ENCODE results near the gene OR2T27. TPM values are rescaled to one million over a fixed set of nuclear protein-coding genes. Genes with fewer than 3 reads are reported as not detected.
"Not testable (repeated sequence)": the region's sequence is repeated elsewhere in the genome, so short reads cannot be mapped to it uniquely, and the experiment has no call there.

Gene OR2T27
- total RNA-seq, 1 donor from 2014 or later = not detected

GRCh38 chr1:248681651-248682050 is 26.3 kb upstream of the OR2T27 start:
- Histone ChIP-seq H3K27ac (ENCODE audit: low read depth, low read length) (no peak overlapping the region), H3K27me3 (ENCODE audit: insufficient read depth, low read length) (no peaks in the 10 kb centered on the region), H3K36me3 (ENCODE audit: insufficient read depth, low read length) (no peaks in the 10 kb centered on the region), H3K79me2 (ENCODE audit: insufficient read depth, low read length) (no peaks in the 10 kb centered on the region), H3K9ac (ENCODE audit: low read length) (no peak overlapping the region), H3K4me3 (ENCODE audit: insufficient read depth, low read depth, low read length) (no peak overlapping the region), H3K4me1 (ENCODE audit: insufficient read depth, low read length) (no peaks in the 10 kb centered on the region), H2AFZ (ENCODE audit: low read depth, low read length) (no peak overlapping the region), H4K20me1 (ENCODE audit: insufficient read depth, low read length) (no peaks in the 10 kb centered on the region), H3K9me3 (ENCODE audit: insufficient read depth, low read depth, low read length) (no peaks in the 10 kb centered on the region), H3K4me2 (ENCODE audit: low read length) (no peak overlapping the region)
- Mint-ChIP-seq H3K4me3 (ENCODE audit: unreplicated experiment) (no peak overlapping the region), H3K4me1 (ENCODE audit: low read depth, unreplicated experiment) (no peaks in the 10 kb centered on the region), H3K9me3 (ENCODE audit: unreplicated experiment) (peaks cover 7% of the 10 kb centered on the region), H3K27ac (ENCODE audit: unreplicated experiment) (no peak overlapping the region), H3K27me3 (ENCODE audit: low read depth, unreplicated experiment) (no peaks in the 10 kb centered on the region), H3K36me3 (ENCODE audit: low read depth, unreplicated experiment) (no peaks in the 10 kb centered on the region)
- FAIRE-seq (no peak), DNase-seq (ENCODE audit: low read depth) (no peak)
- no peak for TF ChIP-seq CTCF (IDR thresholded peaks at IDR 0.05; ENCODE audit: insufficient read depth, low read depth, low read length)
- no peak for TF ChIP-seq EZH2 (IDR thresholded peaks at IDR 0.05; ENCODE audit: insufficient read depth, low read length)

GRCh38 chr1:248670003-248670402 is 14.7 kb upstream of the OR2T27 start:
- no peak overlapping the region for H3K9ac ChIP-seq (ENCODE audit: low read length)
- H3K4me3 ChIP-seq (ENCODE audit: insufficient read depth, low read depth, low read length) = no peak overlapping the region
- Mint-ChIP-seq H3K4me3 (ENCODE audit: unreplicated experiment) (no peak overlapping the region), H3K27me3 (ENCODE audit: low read depth, unreplicated experiment) (no peaks in the 10 kb centered on the region), H3K36me3 (ENCODE audit: low read depth, unreplicated experiment) (no peaks in the 10 kb centered on the region), H3K9me3 (ENCODE audit: unreplicated experiment) (no peaks in the 10 kb centered on the region), H3K4me1 (ENCODE audit: low read depth, unreplicated experiment) (no peaks in the 10 kb centered on the region), H3K27ac (ENCODE audit: unreplicated experiment) (no peak overlapping the region)
- H3K4me1 ChIP-seq (ENCODE audit: insufficient read depth, low read length) = no peaks in the 10 kb centered on the region
- no peaks in the 10 kb centered on the region for H3K27me3 ChIP-seq (ENCODE audit: insufficient read depth, low read length)
- FAIRE-seq (no peak), DNase-seq (ENCODE audit: low read depth) (peak; percentile 1)
- H4K20me1 ChIP-seq (ENCODE audit: insufficient read depth, low read length) = no peaks in the 10 kb centered on the region
- no peaks in the 10 kb centered on the region for H3K79me2 ChIP-seq (ENCODE audit: insufficient read depth, low read length)
- no peak overlapping the region for H2AFZ ChIP-seq (ENCODE audit: low read depth, low read length)
- H3K4me2 ChIP-seq (ENCODE audit: low read length) = no peak overlapping the region
- no peaks in the 10 kb centered on the region for H3K36me3 ChIP-seq (ENCODE audit: insufficient read depth, low read length)
- H3K27ac ChIP-seq (ENCODE audit: low read depth, low read length) = no peak overlapping the region
- H3K9me3 ChIP-seq (ENCODE audit: insufficient read depth, low read depth, low read length) = peaks cover 3% of the 10 kb centered on the region
- TF ChIP-seq EZH2 (IDR thresholded peaks at IDR 0.05; ENCODE audit: insufficient read depth, low read length) (no peak), CTCF (IDR thresholded peaks at IDR 0.05; ENCODE audit: insufficient read depth, low read depth, low read length) (no peak)

- not testable (repeated sequence) for H3K9ac ChIP-seq (ENCODE audit: low read length); H3K4me3 ChIP-seq (ENCODE audit: insufficient read depth, low read depth, low read length); H3K27me3 ChIP-seq (ENCODE audit: insufficient read depth, low read length); H3K4me1 ChIP-seq (ENCODE audit: insufficient read depth, low read length); H3K79me2 ChIP-seq (ENCODE audit: insufficient read depth, low read length); H3K9me3 ChIP-seq (ENCODE audit: insufficient read depth, low read depth, low read length); H3K4me3 Mint-ChIP-seq (ENCODE audit: unreplicated experiment); H3K27me3 Mint-ChIP-seq (ENCODE audit: low read depth, unreplicated experiment); DNase-seq (ENCODE audit: low read depth); H4K20me1 ChIP-seq (ENCODE audit: insufficient read depth, low read length); H3K27ac Mint-ChIP-seq (ENCODE audit: unreplicated experiment); FAIRE-seq; H3K4me2 ChIP-seq (ENCODE audit: low read length); H3K36me3 Mint-ChIP-seq (ENCODE audit: low read depth, unreplicated experiment); H2AFZ ChIP-seq (ENCODE audit: low read depth, low read length); H3K4me1 Mint-ChIP-seq (ENCODE audit: low read depth, unreplicated experiment); H3K36me3 ChIP-seq (ENCODE audit: insufficient read depth, low read length); H3K27ac ChIP-seq (ENCODE audit: low read depth, low read length)
- H3K9me3 Mint-ChIP-seq (ENCODE audit: unreplicated experiment) = peaks cover 19% of the 10 kb centered on the region
Measured at GRCh38 chr1:248663453-248664328, 8.4 kb upstream of the OR2T27 start.

GRCh38 chr1:248656797-248657196 is 1.5 kb upstream of the OR2T27 start:
- not testable (repeated sequence) for H3K9ac ChIP-seq (ENCODE audit: low read length); H3K9me3 ChIP-seq (ENCODE audit: insufficient read depth, low read depth, low read length); FAIRE-seq; H3K27ac ChIP-seq (ENCODE audit: low read depth, low read length); H3K4me3 ChIP-seq (ENCODE audit: insufficient read depth, low read depth, low read length); H3K4me1 Mint-ChIP-seq (ENCODE audit: low read depth, unreplicated experiment); H3K4me1 ChIP-seq (ENCODE audit: insufficient read depth, low read length); DNase-seq (ENCODE audit: low read depth); H3K27me3 Mint-ChIP-seq (ENCODE audit: low read depth, unreplicated experiment); H4K20me1 ChIP-seq (ENCODE audit: insufficient read depth, low read length); H3K4me3 Mint-ChIP-seq (ENCODE audit: unreplicated experiment); H3K79me2 ChIP-seq (ENCODE audit: insufficient read depth, low read length); H3K9me3 Mint-ChIP-seq (ENCODE audit: unreplicated experiment); H3K4me2 ChIP-seq (ENCODE audit: low read length); H3K27me3 ChIP-seq (ENCODE audit: insufficient read depth, low read length); H2AFZ ChIP-seq (ENCODE audit: low read depth, low read length); H3K36me3 ChIP-seq (ENCODE audit: insufficient read depth, low read length); H3K36me3 Mint-ChIP-seq (ENCODE audit: low read depth, unreplicated experiment); H3K27ac Mint-ChIP-seq (ENCODE audit: unreplicated experiment)
